ENCODE results near the gene IFNL2.

GRCh38 chr19:39247701-39248664 lies 20.2 kb upstream of the IFNL2 start:
- TF ChIP-seq TARDBP (IDR thresholded peaks at IDR 0.05) (no peak), SP1 (IDR thresholded peaks at IDR 0.05) (no peak)
